M059J (cell line): Measurements from ENCODE around the gene VWA3A. TPM values are rescaled to one million over a fixed set of nuclear protein-coding genes. Genes with fewer than 3 reads are reported as not detected.

Experiments used
- DNase-seq: peaks from one replicate; pipeline ENCODE4 v3.0.0-alpha.2; 2012; ENCODE audit warnings: low read depth
- total RNA-seq: library from RNA; depleted of rRNA; stranded (reverse); fragments of >200 nt; shearing (Covaris generic); gene quantifications from 2 replicates; pipeline ENCODE4 v1.2.3, GENCODE V29; 2014

VWA3A gene
- total RNA-seq, 1 experiment from 2014 or later: not detected

DNA sequence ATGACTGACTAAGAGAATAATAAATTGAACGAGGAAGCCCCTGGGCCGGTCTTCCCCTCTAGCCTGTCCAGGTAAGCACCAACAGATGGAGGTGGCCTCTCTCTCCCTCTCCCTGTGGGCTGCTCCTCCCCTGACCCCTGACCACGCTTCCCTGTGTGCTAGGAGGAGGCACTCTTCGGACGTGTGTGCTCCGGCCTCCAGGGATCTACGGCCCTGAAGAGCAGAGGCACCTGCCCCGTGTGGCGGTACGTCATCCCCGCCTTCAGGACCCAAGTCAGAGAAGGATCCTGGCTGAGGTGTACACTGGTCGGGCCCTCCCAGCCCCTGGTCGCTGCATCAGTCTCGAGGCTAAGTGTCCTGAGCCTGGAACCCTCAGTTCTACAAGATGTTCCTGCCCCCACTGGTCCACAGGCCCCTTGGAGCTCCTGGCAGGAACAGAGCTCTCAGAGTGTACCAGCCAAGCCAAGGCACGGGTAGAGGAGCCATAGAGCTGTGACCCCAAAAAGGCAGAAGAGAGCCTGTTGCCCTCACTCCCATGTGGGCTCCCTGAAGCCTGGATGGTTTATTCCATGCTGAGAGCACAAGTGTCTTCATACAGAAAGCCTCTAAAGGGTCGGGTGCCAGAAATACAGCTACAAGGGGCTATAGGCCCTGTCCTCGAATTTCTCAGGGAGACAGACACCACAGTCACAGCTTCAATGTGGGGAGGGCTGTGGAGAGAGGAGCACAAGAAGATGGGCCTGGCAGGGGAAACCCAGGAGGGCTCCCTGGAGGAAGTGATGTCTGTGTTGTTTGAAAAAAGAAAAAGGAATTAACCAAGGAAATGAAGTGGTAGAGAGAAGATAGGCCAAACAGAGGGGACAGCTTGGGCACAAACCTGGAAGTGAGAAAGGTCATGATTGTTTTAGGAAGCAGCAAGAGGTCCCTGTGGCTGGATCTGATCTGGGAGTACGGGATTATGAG, 85.9 kb downstream of the VWA3A start:
- no peak for DNase-seq

DNA sequence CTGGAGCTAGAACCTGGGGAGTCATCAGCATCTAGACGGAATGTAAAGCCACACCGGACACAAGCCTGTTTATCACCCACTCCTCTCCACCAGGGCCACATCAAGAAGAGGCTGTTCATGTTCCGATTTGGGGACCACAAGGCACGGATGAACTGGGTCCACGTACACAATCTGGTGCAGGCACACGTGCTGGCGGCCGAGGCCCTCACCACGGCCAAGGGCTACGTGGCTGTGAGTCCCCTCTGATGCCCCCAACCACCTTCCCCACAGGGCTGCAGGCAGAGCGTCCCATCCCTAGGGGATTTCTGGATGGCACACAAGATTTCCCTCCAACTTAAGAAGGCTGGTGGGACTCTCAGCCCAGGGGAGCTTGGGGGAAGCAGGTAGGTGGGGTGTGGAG, 89.1 kb downstream of the VWA3A start:
- DNase-seq: no peak

DNA sequence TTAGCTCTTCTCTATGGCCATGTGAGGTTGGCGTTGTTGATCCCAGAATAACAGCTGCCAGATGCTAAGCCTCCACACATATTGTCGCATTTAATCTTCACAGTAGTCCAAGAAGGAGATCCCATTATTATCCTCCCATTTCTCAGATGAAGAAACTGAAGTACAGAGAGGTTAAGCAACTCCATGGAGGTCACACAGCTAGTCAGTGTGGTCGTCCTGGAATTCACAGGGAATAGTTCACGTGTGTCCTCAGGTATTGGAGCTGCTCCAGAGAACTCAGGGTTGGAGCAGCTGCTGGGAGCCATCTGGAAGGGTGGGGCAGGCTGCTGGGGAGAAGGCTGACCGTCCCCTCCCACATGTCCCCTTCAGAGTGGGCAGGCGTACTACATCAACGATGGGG, 89.5 kb downstream of the VWA3A start:
- DNase-seq: no peak

DNA sequence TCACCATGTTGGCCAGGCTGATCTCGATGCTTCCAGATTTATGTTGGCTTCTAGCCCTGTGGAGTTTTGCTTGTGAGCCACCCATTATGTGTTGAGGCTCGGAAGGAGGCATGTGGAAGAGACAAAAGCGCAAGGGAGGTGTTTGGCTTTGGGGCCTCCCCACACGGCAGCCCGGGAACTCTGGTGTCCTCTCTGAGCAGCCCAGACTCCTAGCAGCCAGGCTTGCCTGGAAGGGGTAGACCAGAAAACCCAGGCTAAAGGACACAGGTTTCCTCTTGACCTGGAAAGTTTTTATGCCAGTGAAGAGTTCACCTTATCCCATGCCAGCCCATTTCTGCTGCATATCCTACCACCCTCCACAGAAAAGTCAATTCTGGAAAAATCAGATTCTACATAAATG, 91.0 kb downstream of the VWA3A start:
- no peak for DNase-seq

DNA sequence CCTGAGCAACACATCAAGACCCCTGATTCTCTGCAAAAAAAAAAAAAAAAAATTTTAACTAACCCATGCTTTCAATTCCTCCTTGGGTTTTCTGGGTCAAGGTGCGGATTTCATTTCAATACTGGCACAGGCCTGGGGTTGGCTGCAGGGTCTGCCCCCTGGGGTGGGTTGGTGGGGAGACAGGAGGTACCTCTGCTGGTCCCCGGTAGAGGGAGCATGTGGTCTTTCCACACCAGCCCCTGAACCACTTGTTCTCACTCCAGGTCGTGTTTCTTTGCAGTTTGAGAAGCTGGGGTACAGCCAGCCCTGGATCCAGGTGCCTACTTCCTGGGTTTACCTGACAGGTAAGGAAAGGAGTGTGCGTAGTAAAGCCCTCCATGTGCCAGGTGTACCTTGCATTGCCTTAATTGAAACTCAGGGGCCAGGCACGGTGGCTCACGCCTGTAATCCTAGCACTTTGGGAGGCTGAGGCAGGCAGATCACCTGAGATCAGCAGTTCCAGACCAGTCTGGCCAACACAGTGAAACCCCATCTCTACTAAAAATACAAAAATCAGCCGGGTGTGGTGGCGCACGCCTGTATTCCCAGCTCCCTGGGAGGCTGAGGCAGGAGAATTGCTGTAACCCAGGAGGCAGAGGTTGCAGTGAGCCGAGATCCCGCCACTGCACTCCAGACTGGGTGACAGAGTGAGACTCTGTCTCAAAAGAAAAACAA, 91.7 kb downstream of the VWA3A start:
- no peak for DNase-seq

DNA sequence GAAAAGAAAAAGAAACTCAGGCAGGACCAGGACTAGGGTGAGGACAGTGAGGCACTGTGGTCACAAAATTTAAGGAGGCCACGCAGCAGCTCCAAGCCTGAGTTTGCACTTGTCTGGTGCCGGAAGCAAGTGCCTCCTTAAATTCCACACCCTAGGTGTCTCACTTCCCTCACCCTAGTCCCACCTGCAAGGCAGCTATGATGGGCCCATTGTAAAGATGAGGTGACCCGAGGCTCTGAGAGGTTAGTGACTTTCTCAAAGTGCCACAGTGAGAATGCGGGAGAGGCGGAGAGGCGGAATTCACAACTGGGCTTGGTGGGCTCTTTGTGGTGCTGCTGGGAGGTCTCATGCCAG, 92.3 kb downstream of the VWA3A start:
- DNase-seq: no peak

DNA sequence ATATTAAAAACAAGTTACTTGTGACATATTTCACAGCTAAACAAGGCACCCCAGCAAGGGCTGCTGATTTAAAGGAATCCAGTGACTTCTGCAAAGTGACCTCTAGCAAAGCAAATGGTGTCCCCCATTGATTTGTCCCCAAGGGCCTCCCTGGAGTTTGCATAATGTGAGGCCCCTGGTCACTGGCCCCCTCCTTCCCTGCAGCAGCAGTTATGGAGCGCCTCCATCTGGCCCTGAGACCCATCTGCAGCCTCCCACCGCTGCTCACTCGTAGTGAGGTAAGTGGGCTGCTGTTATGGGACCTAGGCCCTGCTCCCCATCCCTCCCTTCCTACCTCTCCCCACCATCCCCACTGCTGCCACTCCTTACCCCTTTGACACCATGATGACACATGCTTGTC, 94.2 kb downstream of the VWA3A start:
- DNase-seq: no peak

DNA sequence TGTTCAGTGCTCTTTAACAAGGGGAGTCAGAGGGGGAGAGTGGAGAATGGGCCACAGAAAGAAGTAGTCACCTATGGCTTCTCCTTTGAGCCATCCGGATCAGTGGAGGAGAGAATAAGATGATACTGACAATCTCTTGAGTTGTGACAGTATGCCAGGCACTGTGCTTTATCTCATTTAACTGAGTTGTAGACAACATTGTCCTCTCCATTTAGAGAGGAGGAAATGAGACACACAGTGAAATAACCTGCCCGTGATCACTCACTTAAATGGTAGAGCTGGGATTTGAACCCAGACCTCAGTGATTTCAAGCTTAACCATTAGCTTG, 95.9 kb downstream of the VWA3A start:
- DNase-seq: no peak

DNA sequence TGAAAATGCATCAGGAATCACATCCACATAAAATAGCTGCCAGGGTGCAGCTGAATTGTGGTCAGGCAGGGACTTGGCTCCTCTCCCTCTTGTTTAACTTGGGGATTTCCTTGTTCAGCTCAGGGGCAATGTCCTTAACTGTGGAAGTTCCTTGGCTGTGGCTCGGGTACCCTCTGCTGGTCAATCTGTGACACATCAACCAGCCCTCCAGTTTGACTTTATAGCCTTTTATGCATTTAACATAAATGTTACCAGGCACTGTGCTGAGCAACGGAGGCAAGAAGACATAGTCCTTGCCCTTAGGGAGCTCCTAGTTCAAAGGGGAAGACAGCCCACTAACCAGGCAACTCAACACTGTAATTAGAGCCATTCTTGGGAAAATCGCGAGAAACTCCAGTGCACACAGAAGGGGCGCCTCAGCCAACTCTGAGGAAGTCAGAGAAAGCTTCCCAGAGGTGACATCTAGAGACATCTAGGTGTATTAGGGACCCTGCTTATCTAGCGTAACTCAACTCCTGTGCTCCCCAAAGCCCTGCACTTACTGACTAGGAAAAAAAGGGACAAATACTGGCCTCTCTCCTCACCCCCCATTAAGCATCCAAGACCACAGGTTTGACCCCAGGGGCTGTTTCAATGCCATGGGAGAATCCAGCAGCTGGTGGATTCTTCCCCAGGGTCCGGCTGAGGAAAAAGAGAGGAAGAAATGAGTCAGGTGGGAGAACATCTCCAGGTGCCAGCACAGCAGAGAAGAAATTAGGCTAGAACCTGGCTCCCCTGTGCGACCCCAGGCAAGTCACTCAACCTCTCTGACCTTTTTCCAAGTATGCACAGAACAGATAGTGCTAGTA, 96.5 kb downstream of the VWA3A start:
- DNase-seq: peak; percentile 88

DNA sequence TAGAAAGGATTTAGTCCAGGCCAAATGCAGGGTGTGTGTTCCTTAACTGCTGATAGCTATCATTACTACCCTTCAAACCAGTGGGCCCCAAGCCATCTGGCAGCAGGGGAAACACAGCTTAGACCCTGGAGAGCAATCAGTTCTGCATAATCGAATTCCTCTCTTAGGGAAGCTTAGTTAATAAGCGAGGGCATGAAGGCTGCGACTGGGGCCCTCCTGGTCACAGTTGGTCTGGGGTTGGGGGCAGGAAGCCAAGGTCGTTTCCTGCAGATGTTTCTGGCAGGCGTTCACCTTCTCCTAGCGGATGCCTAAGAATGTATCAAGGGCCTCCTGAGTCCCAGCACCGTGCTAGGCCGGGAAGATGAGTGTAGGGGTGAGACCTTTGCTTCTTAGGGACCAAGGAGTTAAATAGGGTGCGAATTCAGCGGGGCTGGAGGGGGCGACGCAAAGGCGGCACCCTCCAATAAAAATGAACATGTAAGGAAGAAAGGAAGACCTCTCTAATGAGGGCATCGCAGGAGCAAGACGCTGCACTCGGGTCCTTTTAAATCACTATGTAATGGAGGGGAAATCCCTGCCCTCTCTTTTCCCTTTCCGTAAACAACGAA, 97.2 kb downstream of the VWA3A start:
- DNase-seq: peak; percentile 49

DNA sequence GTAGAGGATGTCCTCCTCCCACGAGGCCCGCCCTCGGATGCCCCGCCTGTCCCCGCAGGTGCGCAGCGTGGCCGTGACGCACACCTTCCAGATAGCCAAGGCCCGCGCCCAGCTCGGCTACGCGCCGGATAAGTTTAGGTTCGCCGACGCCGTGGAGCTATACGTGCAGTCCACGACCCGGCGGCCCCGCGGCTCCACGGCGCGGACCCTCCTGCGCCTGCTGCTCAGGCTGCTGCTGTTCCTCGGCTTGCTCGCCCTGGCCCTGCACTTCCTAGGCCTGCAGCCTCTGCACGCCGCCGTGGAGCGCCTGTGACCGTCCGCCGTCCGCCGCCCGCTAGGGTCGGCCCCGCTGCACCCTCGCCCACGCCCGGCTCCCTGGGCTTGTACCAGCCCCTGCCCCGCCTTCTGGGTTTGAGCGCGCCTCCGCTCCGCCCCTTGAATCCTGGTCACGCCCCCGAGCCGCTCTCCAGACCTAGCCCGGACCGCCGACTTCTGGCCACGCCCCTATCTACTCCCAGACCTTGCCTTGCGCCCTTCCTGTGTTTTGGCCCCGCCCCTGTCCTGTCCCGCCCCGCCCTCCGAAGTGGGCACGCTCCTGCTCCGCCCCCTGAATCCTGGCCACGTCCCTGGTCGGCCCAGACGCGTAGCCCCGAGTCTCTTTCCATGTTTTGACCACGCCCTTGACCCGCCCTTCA, 97.9 kb downstream of the VWA3A start:
- peak; percentile 98 for DNase-seq

DNA sequence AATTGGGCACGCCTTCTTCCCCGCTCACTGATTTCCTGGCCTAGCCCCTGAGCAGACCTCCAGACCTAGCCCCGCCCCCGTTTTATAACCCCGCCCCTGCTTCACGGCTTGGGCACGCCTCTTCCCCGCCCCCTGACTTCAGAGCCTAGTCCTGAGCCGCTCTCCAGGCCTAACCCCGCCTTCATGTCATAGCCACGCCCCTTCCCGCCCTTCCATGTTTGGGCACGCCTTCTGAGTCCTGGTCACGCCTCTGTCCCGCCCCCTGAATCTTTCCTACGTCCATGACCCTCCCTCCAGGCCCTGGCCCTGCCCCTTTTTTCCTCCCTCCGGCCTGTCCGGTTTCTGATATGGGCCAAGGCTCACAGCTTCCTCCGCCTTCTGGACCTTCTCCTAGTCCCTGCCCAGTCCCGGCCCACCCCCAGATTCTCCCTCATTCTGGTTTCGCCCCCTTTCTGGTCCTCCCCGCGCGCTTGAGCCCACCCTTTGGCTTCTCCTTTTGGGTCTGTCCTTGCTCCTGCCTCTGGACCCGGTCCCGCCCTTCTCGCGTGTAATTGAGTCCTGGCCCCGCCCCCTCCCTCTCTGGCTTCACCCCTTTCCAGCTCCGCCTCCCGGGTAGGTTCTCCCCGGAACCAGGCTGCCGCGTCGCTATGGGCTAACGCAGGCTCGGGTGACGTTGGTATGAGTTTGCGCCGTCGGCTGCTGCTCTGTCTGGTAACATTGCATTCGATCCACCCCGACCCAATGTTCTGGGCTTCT, 98.6 kb downstream of the VWA3A start:
- peak; percentile 95 for DNase-seq

DNA sequence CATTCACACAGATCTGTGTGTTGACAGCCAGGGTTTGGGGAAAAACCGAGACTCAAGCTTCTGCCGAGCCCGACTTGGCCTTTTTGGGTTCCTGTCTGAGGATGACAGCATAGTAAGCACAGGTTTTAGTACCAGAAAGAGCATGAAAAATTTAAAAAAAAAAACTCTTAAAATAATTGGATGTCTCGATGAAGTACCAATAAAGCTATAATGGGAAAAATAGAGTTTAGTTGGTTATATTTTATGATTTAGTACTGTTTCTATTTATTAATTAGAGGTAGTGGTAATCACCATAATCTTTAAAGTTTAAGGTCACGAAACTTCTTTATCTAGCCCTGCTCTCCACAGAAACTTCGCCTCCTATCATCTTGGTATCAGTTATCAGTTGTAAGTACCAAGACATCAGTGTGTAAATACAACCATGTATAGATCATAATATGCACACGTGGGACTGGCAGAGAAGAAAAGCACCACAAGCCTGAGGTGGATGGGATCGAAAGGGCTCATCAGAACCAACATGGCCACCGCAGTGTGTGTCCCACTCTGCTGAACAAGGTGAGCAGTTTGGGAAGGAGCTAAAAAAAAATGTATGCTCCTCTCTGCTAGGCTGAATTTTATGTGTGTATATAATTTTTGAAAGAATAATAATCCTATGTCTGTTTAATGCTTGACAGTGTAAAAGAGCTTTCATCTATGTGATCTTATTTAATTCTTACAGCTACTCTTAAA, 99.4 kb downstream of the VWA3A start:
- no peak for DNase-seq

DNA sequence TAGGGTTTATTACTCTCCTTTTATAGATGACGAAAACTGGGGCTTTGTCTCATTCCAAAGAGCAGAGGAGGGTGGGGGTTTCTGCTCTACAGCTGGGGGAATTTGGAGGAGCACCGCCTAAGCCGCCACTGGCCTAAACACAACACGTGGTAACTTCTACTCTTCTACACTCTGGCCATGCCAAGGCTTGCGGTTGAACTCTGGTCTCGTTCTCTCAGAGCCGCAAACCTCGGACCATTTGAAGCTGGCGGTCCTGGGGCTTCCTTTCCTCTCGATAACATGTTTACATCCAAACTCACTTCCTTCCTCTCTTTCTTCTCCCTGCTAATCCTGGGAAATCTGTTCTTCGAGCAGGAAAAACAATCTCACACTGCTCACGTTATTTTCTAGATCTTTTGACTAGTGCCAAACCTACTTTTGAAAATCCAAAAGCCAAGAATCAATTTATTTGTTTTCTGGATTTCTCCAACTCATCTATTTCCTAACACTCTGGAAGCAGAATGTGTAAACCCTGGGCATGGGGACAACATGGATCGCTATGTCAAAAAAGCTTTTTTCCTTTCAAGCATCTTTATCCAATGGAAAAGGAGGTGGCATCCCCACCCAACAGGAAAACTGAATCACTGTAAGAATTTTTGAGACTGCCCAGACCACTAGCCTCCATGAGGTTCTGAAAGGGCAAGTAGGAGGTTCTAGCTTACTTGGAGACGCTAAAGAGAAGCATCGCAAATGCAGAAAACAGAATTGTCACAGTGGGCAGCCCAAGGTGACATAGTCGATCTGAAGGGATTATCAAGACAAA, 100.1 kb downstream of the VWA3A start:
- peak; percentile 92 for DNase-seq

DNA sequence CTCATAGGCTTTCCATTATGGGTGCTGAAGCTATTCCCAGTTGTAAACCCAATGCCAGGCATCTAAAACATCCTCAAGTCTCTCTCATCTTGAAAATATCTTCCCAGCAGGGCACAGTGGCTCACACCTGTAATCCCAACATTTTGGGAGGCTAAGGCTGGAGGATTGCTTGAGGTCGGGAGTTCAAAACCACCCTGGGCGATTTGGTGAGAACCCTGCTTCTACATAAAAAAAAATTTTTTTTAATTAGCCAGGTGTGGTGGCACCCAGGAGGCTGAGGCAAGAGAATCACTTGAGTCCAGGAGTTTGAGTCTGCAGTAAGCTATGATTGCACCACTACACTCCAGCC, 100.7 kb downstream of the VWA3A start:
- no peak for DNase-seq

DNA sequence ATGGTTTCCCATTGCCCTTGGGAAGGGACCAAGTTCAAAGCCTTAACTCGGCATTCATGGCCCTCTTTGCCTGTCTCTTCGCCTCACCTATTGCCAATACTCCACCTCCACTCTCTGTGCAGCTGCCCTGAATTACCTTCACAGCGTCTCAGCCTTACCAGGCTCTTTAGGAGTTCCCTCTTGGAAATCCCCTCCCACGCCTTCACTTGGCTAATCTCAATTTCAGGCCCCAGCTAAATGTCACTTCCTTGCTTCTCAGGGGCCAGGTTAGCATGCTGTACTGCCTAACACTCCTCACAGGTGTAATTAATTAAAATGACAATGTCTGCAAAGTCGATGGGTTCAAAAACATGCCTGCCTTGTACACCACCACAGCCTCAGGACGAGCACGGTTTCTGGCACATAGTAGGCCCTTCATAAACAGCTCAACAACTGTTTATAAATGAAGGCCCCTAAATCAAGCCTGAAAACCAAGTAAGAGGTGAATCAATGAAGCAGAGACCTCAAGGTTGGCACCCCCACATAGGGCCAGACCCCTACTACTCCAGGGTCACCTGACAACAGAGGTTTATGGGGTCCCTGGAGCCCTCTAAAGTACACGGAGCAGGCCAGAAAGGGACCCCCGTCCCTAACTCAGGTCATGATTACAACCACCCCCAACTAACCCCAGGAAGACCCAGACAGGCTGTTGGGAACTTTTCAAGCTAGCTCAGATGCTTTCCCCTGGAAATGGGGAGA, 102.5 kb downstream of the VWA3A start:
- DNase-seq: no peak

DNA sequence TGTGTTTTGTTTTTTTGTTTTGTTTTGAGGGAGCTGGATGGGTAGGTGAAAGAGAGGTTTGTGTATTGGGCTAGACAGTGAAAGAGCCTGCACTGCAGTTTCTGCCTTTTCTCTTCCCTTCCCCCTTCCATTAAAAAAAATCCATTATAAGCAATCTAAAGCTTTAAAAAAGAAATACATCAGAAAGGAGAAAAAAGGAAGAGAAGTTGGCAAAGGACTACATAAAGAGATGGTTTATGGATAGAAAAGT, 103.0 kb downstream of the VWA3A start:
- DNase-seq: no peak

DNA sequence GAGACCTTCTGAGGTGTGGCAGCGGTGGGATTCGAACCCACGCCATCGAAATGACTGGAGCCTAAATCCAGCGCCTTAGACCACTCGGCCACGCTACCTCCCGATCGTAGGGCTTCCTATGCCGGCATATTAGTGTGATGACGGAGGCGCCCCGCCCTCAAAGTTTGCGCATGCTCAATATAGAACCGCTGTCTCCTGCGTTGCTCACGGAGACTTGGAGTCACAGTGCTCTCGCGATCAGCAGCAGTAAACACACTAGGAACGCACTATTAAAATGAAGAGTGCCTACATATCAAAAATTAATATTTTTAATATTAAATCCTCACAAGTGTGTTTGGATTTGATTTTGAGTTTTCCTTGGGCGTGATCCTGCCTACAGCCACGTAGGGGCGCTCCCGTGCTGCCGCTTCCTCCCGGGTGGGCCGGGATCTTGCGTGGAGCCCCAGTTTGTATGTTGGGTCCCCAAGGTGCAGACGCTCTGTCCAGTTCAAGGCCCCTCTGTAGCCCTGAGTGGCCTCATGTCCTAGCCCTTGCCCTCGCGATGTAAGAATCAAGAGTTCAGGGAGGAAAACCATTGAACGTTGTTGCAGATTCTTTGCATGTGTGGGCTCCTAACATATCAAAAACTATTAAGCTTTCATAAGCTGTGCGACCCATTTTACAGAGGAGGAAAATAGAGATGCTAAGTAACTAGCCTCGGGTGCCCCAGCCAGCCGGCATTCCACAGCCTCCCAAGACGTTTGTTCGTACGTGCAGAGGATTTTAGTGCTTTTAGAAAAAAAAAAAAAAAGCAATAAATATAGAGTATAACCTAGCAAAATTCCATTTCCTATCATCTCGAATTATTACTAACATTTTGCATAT, 103.6 kb downstream of the VWA3A start:
- DNase-seq: peak; percentile 83
